ENCODE data around the gene SLC16A8.
"Not testable (repeated sequence)": the region's sequence is repeated elsewhere in the genome, so short reads cannot be mapped to it uniquely, and the experiment has no call there.

Gene SLC16A8

DNA sequence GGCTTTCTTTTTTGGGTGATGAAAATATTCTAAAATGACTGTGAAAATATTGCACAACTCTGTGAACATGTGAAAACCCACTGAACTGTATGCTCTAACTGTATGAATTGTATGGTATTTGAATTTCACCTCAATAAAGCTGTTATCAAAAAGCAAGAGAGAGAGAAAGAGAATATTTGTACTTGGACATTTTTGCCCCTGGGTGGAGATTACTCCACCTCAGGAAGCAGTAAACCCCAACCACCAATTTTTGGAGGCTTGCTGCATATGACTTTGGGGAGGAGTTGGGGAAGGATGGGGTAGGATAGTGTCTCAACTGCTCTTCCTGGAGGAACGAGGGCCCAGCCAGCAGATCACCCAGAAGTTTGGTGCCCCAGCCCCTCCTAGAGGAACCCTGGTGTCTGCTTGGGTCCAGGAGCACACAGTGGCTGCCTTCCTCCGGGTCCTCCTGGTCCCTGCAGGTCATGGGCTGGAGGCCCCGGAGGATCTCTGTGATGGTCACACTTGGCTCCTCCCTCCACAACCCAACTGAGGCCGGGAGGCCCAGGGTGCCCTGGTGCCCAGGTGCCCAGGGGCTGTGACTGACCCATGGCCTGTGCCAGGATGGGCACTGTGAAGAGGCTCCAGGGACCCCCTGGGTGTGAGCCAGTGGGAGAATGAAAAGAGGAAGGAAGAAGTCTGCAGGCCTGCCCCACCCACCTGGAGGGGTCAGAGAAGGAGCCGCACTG is 42.1 kb downstream of the SLC16A8 start:
- peak; percentile 55 to 62 for DNase-seq

DNA sequence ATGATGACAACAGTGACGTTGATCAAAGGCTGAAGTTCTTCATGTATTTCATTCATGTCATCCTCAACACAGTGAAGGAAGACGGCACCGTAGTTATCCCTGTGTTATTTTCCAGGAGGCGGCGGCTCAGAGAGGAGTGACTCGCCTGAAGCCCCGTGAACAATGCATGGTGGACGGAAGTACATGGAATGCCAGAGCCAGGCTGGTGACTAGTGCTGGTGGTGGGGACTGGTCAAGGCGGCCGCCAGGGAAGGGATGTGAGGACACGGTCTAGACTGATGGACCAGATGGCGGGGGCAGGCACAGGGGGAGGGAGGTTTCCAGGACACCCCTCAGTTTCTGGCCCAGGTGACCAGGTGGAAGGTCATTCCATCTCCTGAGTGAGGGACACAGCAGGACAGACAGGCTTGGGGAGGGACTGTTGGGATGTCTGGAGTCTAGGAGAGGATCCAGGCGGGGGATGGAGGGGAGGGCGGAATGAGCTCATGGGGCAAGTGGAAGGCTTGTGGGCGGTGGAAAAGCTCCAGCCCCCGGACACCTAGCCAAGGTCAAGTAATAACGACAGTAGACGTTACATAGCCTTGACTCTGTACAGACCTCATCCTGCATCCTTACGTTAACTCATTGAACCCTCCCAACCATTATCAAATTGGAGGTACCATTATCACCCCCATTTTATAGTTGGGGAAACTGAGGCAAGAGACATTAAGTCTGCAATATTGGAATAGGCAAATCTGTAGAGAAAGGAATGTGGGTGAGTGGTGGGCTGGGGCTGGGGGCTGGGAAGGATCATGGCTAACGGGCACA is 42.8 kb downstream of the SLC16A8 start:
- no peak for DNase-seq

DNA sequence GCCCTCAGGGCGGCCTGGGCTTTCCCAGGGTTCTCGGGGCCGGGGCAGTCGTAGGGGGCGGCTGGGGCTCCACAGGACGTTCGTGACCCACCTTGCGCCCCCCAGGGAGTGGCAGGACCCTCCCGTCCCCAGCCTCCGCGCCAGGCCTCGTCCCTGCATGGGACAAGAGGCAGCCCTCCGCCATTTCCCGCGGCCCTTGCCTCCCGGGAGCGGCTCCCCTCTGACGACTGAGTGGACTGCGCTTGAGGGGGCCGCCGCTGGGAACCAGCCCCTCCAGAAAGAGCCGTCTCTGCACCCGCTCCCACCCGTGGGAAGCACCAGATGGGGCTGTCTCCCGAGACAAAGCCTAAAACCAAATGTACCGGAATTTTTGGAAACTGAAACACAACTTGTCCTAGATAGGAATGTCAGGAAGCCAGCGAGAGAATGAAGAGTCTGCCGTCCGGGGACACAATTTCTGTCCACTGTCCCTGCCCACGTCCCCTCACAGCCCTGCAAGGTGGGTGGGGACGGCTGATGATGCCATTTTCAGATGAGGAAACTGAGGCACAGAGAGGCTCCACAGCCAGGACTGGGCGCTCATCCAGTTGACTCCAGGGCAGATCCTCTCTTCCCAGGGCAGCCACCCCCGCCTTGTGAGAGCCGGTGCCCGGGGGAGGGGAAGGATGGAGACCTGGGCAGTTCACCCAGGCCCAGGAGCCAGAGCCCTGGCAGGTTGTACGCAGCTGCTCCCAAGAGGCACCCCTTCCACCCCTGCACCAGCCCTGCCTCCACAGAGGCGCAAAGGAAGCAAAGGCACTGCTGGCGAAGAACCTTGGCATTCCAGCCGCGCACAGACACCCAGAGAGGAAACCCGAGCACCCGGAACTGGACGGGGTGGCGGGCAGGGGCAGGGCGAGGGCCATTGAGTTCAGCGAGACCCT is 44.8 kb downstream of the SLC16A8 start:
- DNase-seq, result no peak

DNA sequence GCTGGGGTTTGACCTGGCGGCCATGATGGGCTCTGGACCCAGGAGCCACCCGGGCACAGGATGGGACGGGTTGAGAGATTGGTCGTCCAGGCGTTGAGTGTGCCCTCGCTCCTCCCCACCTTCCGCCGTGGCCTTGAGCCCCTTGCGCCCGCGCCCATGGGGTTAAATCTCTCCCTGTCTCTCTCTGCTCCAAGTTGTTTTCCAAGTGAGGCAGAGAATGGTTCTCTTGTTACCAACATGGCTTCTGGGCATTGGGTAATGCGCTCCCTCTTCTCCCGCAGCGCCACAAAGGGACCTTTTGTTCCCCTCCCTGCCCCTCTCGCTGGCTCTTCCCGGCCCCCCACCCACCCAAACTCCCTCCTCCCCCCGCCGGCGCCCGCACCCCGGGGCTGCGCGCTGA is 45.6 kb downstream of the SLC16A8 start:
- no peak for DNase-seq

DNA sequence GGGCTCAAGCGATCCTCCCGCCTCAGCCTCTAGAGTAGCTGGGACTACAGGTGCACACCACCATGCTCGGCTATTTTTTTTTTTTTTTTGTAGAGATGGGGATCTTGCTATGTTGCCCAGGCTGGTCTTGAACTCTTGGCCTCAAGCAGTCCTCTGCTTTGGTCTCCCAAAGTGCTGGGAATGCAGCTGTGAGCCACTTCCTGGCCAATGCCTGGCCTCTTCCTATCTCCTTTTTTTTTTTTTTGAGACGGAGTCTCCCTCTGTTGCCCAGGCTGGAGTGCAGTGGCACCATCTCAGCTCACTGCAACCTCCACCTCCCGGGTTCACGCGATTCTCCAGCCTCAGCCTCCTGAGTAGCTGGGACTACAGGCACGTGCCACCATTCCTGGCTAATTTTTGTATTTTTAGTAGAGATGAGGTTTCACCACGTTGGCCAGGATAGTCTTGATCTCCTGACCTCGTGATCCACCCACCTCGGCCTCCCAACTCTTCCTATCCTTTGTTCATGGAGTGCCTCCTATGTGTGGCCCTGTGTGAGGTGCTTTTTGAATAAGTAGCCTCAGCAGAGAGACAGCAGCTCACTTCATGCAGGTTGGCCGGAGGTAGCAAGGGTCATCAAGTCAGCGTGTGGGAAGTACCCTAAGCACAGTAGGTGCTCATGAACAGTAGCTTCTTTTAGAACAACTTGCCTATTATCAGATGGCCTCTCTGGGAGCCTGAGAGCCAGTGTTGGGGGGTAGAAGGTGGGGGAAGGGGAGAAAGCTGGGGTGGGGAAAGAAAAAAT is 46.4 kb downstream of the SLC16A8 start:
- DNase-seq, result not testable (repeated sequence)

DNA sequence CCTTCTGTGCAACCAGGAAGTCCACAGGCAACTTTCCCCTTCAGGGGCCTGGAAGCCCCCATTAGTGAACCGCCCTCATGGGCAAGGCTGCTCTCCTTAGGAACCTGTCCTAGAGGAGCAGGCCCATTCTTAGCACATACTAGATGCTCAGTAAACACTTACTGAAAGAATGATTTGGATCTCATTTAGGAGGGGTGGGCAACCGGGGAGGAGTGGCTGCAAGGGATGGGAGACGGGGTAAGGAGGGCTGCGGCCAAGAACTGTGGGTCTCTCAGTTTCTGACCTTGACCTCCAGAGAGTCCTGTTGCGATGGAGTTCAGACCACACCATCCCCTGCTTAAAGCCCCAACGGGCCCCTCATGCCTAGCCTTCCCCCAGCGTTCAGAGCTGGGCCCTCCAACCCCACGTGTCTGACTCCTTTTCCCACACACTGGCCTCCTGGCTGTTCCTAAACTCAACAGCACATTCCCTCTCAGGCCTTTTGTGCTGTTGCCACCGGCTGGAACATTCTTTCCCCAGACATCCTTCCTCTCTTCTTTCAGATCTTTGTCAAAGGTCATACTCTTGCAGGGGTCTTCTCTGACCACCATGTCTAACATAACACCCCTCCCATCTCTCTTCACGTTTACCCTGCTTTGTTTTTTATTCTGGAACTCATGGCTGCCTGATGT is 47.5 kb downstream of the SLC16A8 start:
- no peak for DNase-seq

DNA sequence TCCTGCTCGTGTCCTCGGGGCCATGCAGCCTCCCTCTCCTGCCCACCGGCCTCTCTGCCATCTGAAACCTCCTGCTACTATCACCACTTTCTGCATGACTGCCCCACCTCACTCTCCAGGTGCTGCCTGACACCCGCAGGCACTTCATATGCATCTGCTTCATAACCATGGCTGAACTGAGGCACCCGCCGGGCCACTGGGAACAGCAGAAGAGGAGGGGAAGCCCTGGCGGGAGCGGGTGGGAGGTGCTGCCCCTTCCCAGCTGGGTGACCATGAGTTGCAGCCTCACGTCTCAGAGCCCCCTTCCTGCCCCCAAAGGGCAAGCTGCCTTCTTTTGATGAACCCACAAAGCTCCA is 48.5 kb downstream of the SLC16A8 start:
- DNase-seq, result no peak

DNA sequence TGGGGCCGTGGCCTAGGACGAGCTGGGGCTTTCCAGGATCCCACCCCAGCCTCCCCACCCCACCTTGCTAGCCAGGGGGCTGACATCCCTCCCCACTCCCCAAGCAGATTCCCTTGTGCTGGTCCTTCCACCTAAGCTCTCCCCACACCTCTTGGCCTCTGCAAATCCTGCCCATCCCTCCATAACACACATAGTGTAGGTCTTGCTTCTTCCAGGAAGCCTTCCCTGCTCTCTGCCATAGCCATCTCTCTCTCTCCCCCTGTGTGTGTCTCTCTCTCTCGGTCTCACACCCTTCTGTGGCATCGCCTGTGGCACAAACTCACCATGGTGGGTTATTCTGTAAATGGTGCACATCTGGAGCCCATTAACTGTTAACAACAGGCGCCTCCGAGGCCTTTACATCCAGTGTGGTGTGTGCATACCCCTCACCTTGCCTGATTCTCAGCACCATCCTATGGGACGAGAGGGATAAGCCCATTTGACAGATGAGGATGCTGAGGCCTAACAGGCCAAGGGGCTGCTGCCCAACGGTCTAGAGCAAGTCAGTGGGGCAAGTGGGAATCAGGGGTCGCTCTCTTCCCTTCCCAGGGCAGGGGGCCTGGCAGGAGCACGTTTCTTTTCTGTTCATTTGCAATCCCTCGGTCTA is 49.0 kb downstream of the SLC16A8 start:
- no peak for DNase-seq

DNA sequence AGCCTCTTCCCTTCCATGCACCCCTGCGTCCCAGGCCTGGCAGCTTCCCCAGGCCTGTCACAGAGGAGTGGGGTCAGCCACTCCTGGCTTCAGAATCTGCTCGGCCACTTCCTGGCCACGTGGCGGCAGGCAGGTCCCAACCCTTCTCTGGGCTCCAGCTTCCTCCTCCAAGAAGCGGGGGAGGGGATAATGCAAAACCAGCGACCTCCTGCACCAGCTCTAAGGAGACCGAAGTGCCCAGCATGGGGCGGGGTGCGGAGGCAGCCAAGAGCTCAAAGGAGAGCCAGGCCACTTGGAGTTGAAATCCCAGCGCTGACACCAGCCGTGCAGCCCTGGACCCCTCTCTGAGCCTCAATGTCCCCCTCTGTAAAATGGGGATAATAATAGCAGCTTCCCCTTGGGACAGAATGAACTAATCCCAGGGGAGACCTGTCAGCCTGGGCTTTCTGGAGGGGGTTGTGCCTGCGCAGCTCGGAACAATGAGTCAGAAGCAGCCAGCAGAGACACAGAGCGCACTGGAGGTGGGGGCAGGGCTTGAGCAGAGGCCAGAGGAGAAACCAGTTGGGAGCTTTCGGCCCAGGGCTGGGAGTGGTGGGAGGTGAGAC is 49.6 kb downstream of the SLC16A8 start:
- peak; percentile 68 to 79 for DNase-seq

DNA sequence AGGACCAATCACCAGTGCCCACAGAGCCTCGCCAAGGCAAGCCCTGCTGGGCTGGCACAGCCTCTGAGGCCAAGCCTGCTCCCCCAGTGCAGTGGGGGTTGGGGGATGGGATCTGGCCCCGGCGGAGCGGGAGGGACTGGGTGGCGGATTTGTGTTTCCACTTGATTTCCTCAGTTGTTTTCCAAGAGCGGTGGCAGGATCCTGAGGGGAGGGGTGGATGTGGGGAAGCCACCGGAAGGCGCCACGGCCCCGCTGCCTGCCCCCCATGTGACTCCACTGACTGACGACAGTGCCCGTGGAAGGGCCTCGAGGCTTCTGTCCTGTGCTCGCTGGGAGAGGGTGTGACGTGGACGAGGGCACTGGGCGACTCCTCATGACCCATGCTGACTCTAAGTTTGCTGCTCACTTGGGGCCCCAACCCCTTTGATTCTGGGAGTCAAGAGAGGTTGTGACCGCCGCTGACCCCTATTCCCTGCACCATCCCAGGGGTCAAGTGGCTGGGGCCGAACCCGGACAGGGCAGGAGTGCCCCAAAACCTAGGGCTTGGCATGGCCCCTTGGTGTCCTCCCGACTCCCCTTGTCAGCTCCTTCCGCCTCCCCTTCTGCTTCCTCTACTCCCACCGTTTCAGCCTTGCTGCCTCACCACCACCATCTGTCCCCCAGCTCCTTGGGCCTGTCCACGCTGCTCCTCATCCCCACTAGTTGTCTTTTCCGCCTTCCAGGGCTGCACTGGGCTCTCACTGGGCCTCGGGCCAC is 50.3 kb downstream of the SLC16A8 start:
- peak in 1 of 2 experiments; percentile 38 for DNase-seq

DNA sequence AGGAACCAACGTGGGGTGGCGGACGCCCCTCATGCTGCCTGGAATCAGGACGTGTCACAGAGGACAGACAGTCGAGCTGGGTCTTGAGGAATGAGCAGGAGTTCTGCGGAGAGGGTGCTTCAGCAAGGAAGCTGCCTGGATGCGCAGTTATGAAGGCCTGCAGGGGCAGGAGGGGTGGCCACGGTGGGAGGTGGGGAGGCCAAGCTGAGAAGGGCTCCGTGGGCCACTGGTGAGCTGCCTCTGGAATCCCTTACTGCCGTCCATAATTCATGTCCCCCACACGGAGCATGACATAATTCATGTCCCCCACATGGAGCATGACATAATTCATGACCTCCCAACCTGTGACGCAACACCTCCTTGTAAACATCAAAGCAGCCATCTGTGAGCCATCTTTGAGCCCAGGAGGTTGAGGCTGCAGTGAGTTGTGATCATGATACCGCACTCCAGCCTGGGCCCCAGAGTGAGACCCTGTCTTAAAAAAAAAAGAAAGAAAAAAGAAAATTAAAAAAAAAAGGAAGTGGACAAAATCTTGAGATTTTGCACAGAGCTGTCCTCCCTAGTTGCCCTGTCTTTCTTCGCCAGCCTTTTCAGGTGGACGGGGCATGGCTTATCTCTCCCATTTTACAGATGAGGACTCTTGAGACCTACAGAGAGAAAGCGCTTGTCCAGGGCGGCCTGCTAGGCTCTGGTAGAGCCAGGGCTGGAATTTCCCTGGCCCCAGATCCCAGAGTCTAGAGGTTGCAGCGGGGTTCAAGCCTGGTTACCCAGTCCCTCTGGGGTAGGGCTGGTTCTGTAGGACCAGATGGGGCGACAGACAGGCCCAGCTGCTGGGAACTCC is 51.1 kb downstream of the SLC16A8 start:
- DNase-seq, result no peak

DNA sequence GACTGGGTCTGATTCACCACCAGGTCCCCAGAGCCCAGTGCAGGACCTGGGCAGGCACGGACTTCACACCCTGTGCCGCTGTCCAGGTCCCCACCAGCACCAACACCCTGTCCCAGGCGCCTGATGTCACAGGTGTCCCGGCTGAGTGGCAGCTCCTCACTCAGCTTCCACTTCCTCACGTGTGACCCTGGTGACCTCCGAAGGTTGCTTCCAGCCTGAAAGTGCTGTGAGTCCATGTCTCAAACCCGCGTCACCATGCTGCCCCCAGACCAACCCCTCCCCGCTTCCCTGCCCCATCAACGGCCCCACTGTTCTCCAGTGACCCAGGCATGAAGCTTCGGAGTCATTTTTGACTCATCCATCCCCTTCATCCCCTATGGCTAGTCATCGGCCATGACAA is 52.5 kb downstream of the SLC16A8 start:
- DNase-seq, result no peak

DNA sequence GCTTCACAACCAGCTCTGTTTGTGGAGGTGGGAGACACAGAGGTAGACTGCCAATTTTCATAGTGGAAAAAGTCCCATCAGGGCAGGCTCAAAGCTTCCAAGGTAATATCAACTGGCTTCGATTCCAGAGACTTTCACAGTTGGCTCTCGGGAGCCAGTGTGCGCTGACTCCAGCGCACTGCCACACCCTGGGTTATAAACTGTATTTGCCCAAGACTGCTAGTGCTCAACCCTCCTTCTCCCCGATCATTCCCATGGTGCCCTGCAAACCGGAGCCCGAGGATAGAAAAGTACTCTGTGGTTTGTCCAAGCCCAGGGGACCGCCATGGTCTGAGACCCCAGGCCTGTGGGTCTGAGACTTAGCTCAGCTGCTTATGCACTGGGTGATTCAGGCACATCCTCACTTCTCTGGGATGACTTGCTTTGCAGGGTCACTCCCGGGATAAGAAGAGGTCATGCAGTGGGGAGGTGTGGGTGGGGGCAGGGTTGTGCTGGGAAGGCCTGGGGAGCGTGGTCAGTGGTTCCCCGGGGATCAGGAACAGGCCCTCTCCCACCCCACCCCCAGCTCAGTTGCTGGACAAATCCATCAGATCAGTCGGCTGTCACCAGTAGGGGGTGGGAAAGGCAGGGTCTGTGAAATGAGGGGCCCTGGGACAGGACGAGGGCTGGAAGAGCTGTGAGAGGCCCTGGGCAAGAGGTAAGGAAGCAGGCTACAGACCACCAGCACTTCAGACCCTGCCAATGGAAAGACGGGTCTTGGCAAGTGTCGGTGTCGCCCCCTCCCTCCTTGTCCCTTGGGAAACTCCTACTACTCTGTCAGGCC is 53.5 kb downstream of the SLC16A8 start:
- DNase-seq, result no peak

DNA sequence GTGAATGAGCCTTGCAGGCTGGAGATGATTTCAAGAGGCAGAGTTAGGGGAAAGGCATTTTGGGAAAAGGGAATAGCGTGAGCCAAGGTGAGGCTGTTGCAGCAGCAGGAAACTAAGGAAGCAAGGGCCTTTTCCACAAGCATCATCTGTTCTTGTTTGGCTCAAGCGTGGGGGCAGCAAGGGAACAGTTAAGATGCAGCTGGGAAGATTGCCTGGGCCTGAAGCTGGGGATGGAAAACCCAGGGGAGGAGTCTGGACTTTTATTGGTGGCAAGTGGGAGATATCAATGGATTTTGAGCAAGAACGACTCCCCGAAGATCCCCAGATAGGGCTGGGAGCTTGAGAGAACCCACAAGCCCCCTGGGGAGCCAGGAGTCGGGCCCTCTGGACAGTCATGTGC is 54.1 kb downstream of the SLC16A8 start:
- DNase-seq, result no peak

DNA sequence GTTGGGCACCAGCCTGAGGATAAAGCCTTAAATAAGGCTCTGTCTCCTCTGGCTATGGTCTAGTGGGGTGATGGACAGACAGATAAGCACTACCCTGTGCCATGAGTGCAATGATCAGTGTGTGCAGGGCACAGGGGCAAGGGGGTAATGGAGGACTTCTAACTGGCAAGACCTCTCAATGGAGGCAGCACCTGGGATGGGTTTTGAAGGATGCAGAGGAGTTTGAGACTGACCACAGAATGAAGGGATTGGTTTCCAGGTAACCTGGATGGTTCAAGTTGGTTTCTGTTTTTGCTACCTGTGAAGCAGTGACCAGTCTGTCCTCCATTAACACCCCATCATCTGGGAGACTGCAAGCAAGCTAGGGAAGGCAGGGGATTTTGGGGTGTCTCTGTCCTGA is 54.6 kb downstream of the SLC16A8 start:
- no peak for DNase-seq

DNA sequence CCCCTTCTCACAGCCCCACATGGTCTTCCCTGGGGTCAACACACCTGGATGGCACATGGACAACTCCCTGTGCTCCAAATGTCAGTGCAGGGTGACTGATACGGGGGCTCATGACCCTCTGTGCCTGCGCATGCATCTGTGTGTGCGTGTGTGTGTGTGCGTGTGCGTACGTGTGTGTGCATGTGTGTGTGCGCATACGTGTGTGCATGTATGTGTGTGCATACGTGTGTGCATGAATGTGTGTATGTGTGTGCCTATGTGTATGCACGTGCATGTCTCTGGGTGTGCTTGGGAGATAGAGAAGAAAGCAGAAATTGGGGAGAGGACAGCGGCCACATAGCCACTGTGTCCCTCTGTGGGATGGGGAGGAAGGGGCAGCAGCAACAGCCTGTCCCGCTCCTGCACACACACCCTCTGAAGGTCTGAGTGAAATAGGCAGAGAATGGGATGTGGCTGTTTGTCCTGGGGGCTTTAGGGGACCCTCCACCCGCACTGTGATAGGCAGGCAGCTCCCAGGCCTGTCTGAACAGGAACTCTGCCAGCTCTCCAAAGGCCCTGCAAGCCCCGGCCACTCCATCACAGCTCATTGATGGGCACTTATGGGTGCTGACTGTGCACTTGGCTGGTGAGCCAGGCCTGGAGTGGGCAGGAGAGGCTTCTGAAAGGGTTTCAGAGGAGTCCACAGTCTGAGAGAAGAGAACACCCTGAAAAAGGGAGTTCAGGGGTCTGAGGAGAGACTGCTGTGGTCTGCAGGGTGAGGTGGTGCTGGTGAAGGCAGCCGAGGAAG is 55.4 kb downstream of the SLC16A8 start:
- no peak for DNase-seq

Measured in Kasumi-1 (cell line).